Thyroid gland (tissue), 4 donors: Measurements from ENCODE around the gene KCNJ12. TPM values are rescaled to one million over a fixed set of nuclear protein-coding genes. Genes with fewer than 3 reads are reported as not detected.
A peak's percentile ranks its signal among the peaks of the same experiment; 100 is the strongest.

Experiments used
- DNase-seq, 2 donors: peaks; one replicate each; pipeline ENCODE4 v3.0.0-alpha.2; 2019
- H3K27ac ChIP-seq, 3 donors: fragments of 200-600 bp; sonication (generic); 1 replicate in 2 of 3; 2 replicates in 1 of 3; pipeline ENCODE4 v1.5.1; 2016 to 2019; ENCODE audit warnings: mild to moderate bottlenecking in 1 of 3, moderate library complexity in 1 of 3
- H3K27me3 ChIP-seq: fragments of 200-600 bp; sonication (generic); one replicate; pipeline ENCODE4 v1.5.1; 2019
- H3K36me3 ChIP-seq, 2 donors: fragments of 200-600 bp; sonication (generic); one replicate each; pipeline ENCODE4 v1.5.1; 2016 to 2019
- H3K4me1 ChIP-seq, 2 donors: fragments of 200-600 bp; sonication (generic); one replicate each; pipeline ENCODE4 v1.5.1; 2017 to 2019
- H3K4me3 ChIP-seq, 3 donors: fragments of 200-600 bp; sonication (generic); replicated peaks in 1 of 3; 1 replicate in 2 of 3; 2 replicates in 1 of 3; pipeline ENCODE4 v1.5.1; 2016; ENCODE audit warnings: mild to moderate bottlenecking in 1 of 3
- H3K9me3 ChIP-seq: fragments of 200-600 bp; sonication (generic); one replicate; pipeline ENCODE4 v1.5.1; 2017
- CTCF ChIP-seq, 6 experiments: fragments of 200-600 bp in 3 of 6; fragments of 450-650 bp in 3 of 6; sonication (generic) in 3 of 6; IDR thresholded peaks; one replicate each; pipeline ENCODE4 v1.5.1; 2016 to 2019; ENCODE audit warnings: antibody characterized with exemption in 6 of 6, mild to moderate bottlenecking in 2 of 6, inconsistent platforms in 1 of 6, moderate library complexity in 1 of 6
- POLR2A ChIP-seq, 2 donors: fragments of 450-650 bp; IDR thresholded peaks; one replicate each; pipeline ENCODE4 v1.6.1; 2017; ENCODE audit warnings: antibody characterized with exemption in 2 of 2, mild to moderate bottlenecking in 2 of 2, moderate library complexity in 1 of 2
- WGBS, 2 donors: methylation state at CpG; one replicate each; pipeline ENCODE4 v1.1.5; 2017; 5-methylcytosine and 5-hydroxymethylcytosine counted together
- intact Hi-C: fragments of 100-400 bp; cut with DNase I; formaldehyde crosslinking; loops from one replicate; pipeline ENCODE4 v1.15.1; 2023
- total RNA-seq, 4 donors: library from RNA; depleted of rRNA; stranded (reverse); fragments of >200 nt; gene quantifications; one replicate each; pipeline ENCODE4 v1.2.3, GENCODE V29; 2016

Gene KCNJ12
- total RNA-seq, 4 donors from 2014 or later = 0.56 to 2.7 (median 2.3) TPM

- no peaks in the 10 kb centered on the region for H3K9me3 ChIP-seq
- H3K4me3 ChIP-seq = no peak overlapping the region
- no peaks in the 10 kb centered on the region for H3K36me3 ChIP-seq
- TF ChIP-seq POLR2A (IDR thresholded peaks at IDR 0.05) (no peak), CTCF (IDR thresholded peaks at IDR 0.05) (no peak)
- intact Hi-C loops = no loop called here
- H3K4me1 ChIP-seq = peaks cover 0 to 22% of the 10 kb centered on the region in 2 donors
- WGBS, 2 donors = 37 to 45% methylated on average over 5 of the region's 5 CpGs
- H3K27me3 ChIP-seq = no peaks in the 10 kb centered on the region
- no peak overlapping the region for H3K27ac ChIP-seq
- DNase-seq = peak; percentile 36 to 45
Measured at GRCh38 chr17:21357281-21357680, 18.9 kb upstream of the KCNJ12 start.

- Histone ChIP-seq H3K27ac (no peak overlapping the region), H3K36me3 (no peaks in the 10 kb centered on the region), H3K9me3 (no peaks in the 10 kb centered on the region), H3K4me1 (peaks cover 0 to 22% of the 10 kb centered on the region in 2 donors), H3K4me3 (no peak overlapping the region), H3K27me3 (no peaks in the 10 kb centered on the region)
- 45 to 50% methylated on average over 7 to 9 of the region's 10 CpGs for WGBS, 2 donors
- no peak for TF ChIP-seq POLR2A (IDR thresholded peaks at IDR 0.05)
- TF ChIP-seq CTCF (IDR thresholded peaks at IDR 0.05) = no peak
- intact Hi-C loops = no loop called here
- no peak for DNase-seq
Measured at GRCh38 chr17:21357696-21358656, 18.2 kb upstream of the KCNJ12 start.

GRCh38 chr17:21358682-21359482 lies 17.3 kb upstream of the KCNJ12 start:
- Histone ChIP-seq H3K4me3 (no peak overlapping the region), H3K27ac (no peak overlapping the region), H3K36me3 (no peaks in the 10 kb centered on the region), H3K27me3 (no peaks in the 10 kb centered on the region), H3K9me3 (no peaks in the 10 kb centered on the region), H3K4me1 (peaks cover 0 to 22% of the 10 kb centered on the region in 2 donors)
- TF ChIP-seq CTCF (IDR thresholded peaks at IDR 0.05) = no peak
- no peak for TF ChIP-seq POLR2A (IDR thresholded peaks at IDR 0.05)
- DNase-seq = no peak
- WGBS, 2 donors = 70 to 75% methylated on average over 12 of the region's 12 CpGs
- intact Hi-C loops = no loop called here

GRCh38 chr17:21359483-21359840 lies 16.7 kb upstream of the KCNJ12 start:
- 82 to 95% methylated on average over 9 of the region's 9 CpGs for WGBS, 2 donors
- Histone ChIP-seq H3K9me3 (no peaks in the 10 kb centered on the region), H3K4me3 (no peak overlapping the region), H3K27ac (no peak overlapping the region), H3K27me3 (no peaks in the 10 kb centered on the region), H3K4me1 (peaks cover 0 to 22% of the 10 kb centered on the region in 2 donors), H3K36me3 (no peaks in the 10 kb centered on the region)
- TF ChIP-seq CTCF (IDR thresholded peaks at IDR 0.05) = no peak
- TF ChIP-seq POLR2A (IDR thresholded peaks at IDR 0.05) = no peak
- DNase-seq = no peak
- intact Hi-C loops = no loop called here
